AG08396 (cell line): ENCODE results near the gene ACTG2.
A peak's percentile ranks its signal among the peaks of the same experiment; 100 is the strongest.

ENCODE experiments used
- DNase-seq: peaks from one replicate; pipeline ENCODE4 v3.0.0; 2012; ENCODE audit warnings: low spot score, mixed read lengths

The ACTG2 gene

GRCh38 chr2:73914667-73915066 lies 21.9 kb downstream of the ACTG2 start:
- DNase-seq = no peak

GRCh38 chr2:73915437-73915993 lies 22.7 kb downstream of the ACTG2 start:
- DNase-seq = no peak

GRCh38 chr2:73916666-73917065 lies 23.9 kb downstream of the ACTG2 start:
- no peak for DNase-seq

GRCh38 chr2:73917296-73917695 lies 24.5 kb downstream of the ACTG2 start:
- DNase-seq = no peak

GRCh38 chr2:73917696-73918207 lies 24.9 kb downstream of the ACTG2 start:
- DNase-seq = no peak

GRCh38 chr2:73918856-73919255 lies 26.0 kb downstream of the ACTG2 start:
- no peak for DNase-seq

GRCh38 chr2:73919596-73920228 lies 26.9 kb downstream of the ACTG2 start:
- DNase-seq = no peak

GRCh38 chr2:73920577-73921545 lies 28.1 kb downstream of the ACTG2 start:
- peak; percentile 47 for DNase-seq

GRCh38 chr2:73921581-73921980 lies 28.8 kb downstream of the ACTG2 start:
- DNase-seq = no peak

- no peak for DNase-seq
Measured at GRCh38 chr2:73922681-73923080, 29.9 kb downstream of the ACTG2 start.

- DNase-seq = no peak
Measured at GRCh38 chr2:73925033-73925704, 32.4 kb downstream of the ACTG2 start.

GRCh38 chr2:73925853-73926492 lies 33.2 kb downstream of the ACTG2 start:
- DNase-seq = no peak

GRCh38 chr2:73926493-73927327 lies 33.9 kb downstream of the ACTG2 start, which contains the start of gene DGUOK:
DGUOK (plus strand) TSS chr2:73926880; CDS start chr2:73926911, 31 bp downstream.
- DNase-seq = peak; percentile 95

GRCh38 chr2:73927344-73927743 lies 34.5 kb downstream of the ACTG2 start:
- no peak for DNase-seq

- no peak for DNase-seq
Measured at GRCh38 chr2:73928963-73929347, 36.1 kb downstream of the ACTG2 start.

- no peak for DNase-seq
Measured at GRCh38 chr2:73930386-73930785, 37.6 kb downstream of the ACTG2 start.

GRCh38 chr2:73931531-73932500 lies 39.0 kb downstream of the ACTG2 start:
- DNase-seq = peak; percentile 16

- no peak for DNase-seq
Measured at GRCh38 chr2:73933194-73933593, 40.4 kb downstream of the ACTG2 start.

- no peak for DNase-seq
Measured at GRCh38 chr2:73935641-73936040, 42.8 kb downstream of the ACTG2 start.
